Keratinocyte (primary cell): Measurements from ENCODE around the gene NEK9.

Experiments
- EZH2 ChIP-seq: IDR thresholded peaks from one replicate; pipeline ENCODE4 v1.6.1; 2012; ENCODE audit warnings: inconsistent platforms, mild to moderate bottlenecking, low read length, moderate library complexity
- TF ChIP-seq, protein P1 (sequence below), 3 experiments: IDR thresholded peaks in 1 of 3; conservative IDR thresholded peaks in 1 of 3; optimal IDR thresholded peaks in 1 of 3; 2 replicates in 2 of 3; 3 replicates in 1 of 3; pipeline versions ENCODE3 to v1.5.1; 2011; ENCODE audit warnings: low read length in 3 of 3, mild to moderate bottlenecking in 3 of 3, moderate library complexity in 2 of 3, control low read depth in 1 of 3, inconsistent platforms in 1 of 3; ENCODE audit not compliant: insufficient read depth in 2 of 3; ENCODE audit errors: extremely low read depth in 1 of 3

DNA sequence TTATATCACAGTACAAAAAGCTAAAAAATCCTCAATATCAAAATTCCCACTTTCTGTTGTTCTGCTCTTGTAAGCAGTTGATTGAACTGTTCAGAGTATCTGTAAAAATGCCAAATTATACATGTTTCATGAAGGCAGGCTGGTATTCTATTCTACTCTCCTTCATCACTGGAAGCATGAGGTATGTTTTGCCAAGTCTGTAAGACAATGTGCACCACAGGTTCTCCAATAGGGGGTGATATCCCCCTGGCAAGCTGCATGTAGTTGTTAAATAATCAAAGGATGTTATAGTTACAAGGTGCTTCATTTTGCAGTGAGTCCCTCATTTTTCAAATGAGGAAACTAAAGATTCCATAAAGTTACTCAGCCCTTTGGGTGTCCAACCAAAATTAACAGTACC lies 15.1 kb upstream of the NEK9 start:
- TF ChIP-seq, protein P1, sequence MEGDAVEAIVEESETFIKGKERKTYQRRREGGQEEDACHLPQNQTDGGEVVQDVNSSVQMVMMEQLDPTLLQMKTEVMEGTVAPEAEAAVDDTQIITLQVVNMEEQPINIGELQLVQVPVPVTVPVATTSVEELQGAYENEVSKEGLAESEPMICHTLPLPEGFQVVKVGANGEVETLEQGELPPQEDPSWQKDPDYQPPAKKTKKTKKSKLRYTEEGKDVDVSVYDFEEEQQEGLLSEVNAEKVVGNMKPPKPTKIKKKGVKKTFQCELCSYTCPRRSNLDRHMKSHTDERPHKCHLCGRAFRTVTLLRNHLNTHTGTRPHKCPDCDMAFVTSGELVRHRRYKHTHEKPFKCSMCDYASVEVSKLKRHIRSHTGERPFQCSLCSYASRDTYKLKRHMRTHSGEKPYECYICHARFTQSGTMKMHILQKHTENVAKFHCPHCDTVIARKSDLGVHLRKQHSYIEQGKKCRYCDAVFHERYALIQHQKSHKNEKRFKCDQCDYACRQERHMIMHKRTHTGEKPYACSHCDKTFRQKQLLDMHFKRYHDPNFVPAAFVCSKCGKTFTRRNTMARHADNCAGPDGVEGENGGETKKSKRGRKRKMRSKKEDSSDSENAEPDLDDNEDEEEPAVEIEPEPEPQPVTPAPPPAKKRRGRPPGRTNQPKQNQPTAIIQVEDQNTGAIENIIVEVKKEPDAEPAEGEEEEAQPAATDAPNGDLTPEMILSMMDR (optimal IDR thresholded peaks at IDR 0.05 in 1 of 3, IDR thresholded peaks at IDR 0.05 in 1 of 3, conservative IDR thresholded peaks at IDR 0.05 in 1 of 3; ENCODE audit: extremely low read depth in 1 of 3, insufficient read depth in 2 of 3, low read length in 3 of 3): peak; percentile 20 to 45 (median 38)
- TF ChIP-seq EZH2: no peak
